KMS-11 (cell line): ENCODE measurements around the gene VWA2.

Experiments
- H2AFZ ChIP-seq: fragments of 200-600 bp; sonication (generic); 2 replicates; pipeline ENCODE4 v1.6.1; 2016; ENCODE audit warnings: antibody characterized with exemption, mixed run types, low read depth
- H3K27ac ChIP-seq: fragments of 200-600 bp; sonication (generic); 2 replicates; pipeline ENCODE4 v1.6.1; 2016; ENCODE audit warnings: mild to moderate bottlenecking, mixed run types
- H3K27me3 ChIP-seq: fragments of 200-600 bp; sonication (generic); 2 replicates; pipeline ENCODE4 v1.6.1; 2017; ENCODE audit warnings: mild to moderate bottlenecking, low read depth, mixed run types, moderate library complexity; ENCODE audit not compliant: insufficient read depth
- H3K36me3 ChIP-seq: fragments of 200-600 bp; sonication (generic); 2 replicates; pipeline ENCODE4 v1.6.1; 2017; ENCODE audit warnings: mild to moderate bottlenecking, mixed run types; ENCODE audit not compliant: insufficient read depth
- H3K4me1 ChIP-seq: fragments of 200-600 bp; sonication (generic); 2 replicates; pipeline ENCODE4 v1.6.1; 2016; ENCODE audit warnings: mild to moderate bottlenecking, low read depth, mixed run types; ENCODE audit not compliant: poor library complexity, severe bottlenecking
- H3K4me2 ChIP-seq: fragments of 200-600 bp; sonication (generic); 2 replicates; pipeline ENCODE4 v1.7.0; 2016; ENCODE audit warnings: mild to moderate bottlenecking, mixed run types
- H3K4me3 ChIP-seq: fragments of 200-600 bp; sonication (generic); IDR thresholded peaks from 2 replicates; pipeline ENCODE4 v1.6.1; 2017; ENCODE audit warnings: low read depth, low read length, mixed read lengths; ENCODE audit not compliant: insufficient read depth
- H3K79me2 ChIP-seq: fragments of 200-600 bp; sonication (generic); 2 replicates; pipeline ENCODE4 v1.6.1; 2016; ENCODE audit warnings: low read depth, mixed run types; ENCODE audit not compliant: insufficient read depth
- H3K9ac ChIP-seq: fragments of 200-600 bp; sonication (generic); 2 replicates; pipeline ENCODE4 v1.6.1; 2016; ENCODE audit warnings: mild to moderate bottlenecking, mixed run types
- H4K20me1 ChIP-seq: fragments of 200-600 bp; sonication (generic); 2 replicates; pipeline ENCODE4 v1.6.1; 2016; ENCODE audit warnings: mild to moderate bottlenecking, mixed run types; ENCODE audit not compliant: insufficient read depth
- TF ChIP-seq, protein P1 (sequence below): fragments of 200-600 bp; sonication (generic); conservative IDR thresholded peaks from 2 replicates; pipeline ENCODE4 v1.6.1; 2017; ENCODE audit warnings: low read depth, mild to moderate bottlenecking, antibody characterized with exemption, low read length, moderate library complexity, mixed read lengths

VWA2 gene

GRCh38 chr10:114281461-114281860 is 42.4 kb downstream of the VWA2 start:
- H3K9ac ChIP-seq: no peak overlapping the region
- no peaks in the 10 kb centered on the region for H3K4me1 ChIP-seq
- no peak overlapping the region for H3K4me2 ChIP-seq
- H3K27ac ChIP-seq: no peak overlapping the region
- H2AFZ ChIP-seq: no peak overlapping the region
- H3K79me2 ChIP-seq: no peaks in the 10 kb centered on the region
- H4K20me1 ChIP-seq: no peaks in the 10 kb centered on the region
- H3K36me3 ChIP-seq: no peaks in the 10 kb centered on the region
- TF ChIP-seq, protein P1, sequence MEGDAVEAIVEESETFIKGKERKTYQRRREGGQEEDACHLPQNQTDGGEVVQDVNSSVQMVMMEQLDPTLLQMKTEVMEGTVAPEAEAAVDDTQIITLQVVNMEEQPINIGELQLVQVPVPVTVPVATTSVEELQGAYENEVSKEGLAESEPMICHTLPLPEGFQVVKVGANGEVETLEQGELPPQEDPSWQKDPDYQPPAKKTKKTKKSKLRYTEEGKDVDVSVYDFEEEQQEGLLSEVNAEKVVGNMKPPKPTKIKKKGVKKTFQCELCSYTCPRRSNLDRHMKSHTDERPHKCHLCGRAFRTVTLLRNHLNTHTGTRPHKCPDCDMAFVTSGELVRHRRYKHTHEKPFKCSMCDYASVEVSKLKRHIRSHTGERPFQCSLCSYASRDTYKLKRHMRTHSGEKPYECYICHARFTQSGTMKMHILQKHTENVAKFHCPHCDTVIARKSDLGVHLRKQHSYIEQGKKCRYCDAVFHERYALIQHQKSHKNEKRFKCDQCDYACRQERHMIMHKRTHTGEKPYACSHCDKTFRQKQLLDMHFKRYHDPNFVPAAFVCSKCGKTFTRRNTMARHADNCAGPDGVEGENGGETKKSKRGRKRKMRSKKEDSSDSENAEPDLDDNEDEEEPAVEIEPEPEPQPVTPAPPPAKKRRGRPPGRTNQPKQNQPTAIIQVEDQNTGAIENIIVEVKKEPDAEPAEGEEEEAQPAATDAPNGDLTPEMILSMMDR: no peak
- H3K27me3 ChIP-seq: no peaks in the 10 kb centered on the region
- H3K4me3 ChIP-seq: no peak overlapping the region

GRCh38 chr10:114282526-114282925 is 43.5 kb downstream of the VWA2 start:
- Histone ChIP-seq H3K79me2 (no peaks in the 10 kb centered on the region), H3K36me3 (no peaks in the 10 kb centered on the region), H3K4me3 (no peak overlapping the region), H3K4me1 (no peaks in the 10 kb centered on the region), H3K27ac (no peak overlapping the region), H3K9ac (no peak overlapping the region), H3K4me2 (no peak overlapping the region), H3K27me3 (no peaks in the 10 kb centered on the region), H2AFZ (no peak overlapping the region), H4K20me1 (no peaks in the 10 kb centered on the region)
- TF ChIP-seq, protein P1: no peak

GRCh38 chr10:114283091-114283490 is 44.0 kb downstream of the VWA2 start:
- H3K4me2 ChIP-seq: no peak overlapping the region
- no peak overlapping the region for H2AFZ ChIP-seq
- no peak overlapping the region for H3K4me3 ChIP-seq
- no peaks in the 10 kb centered on the region for H3K79me2 ChIP-seq
- no peaks in the 10 kb centered on the region for H3K4me1 ChIP-seq
- H3K27ac ChIP-seq: no peak overlapping the region
- no peak overlapping the region for H3K9ac ChIP-seq
- TF ChIP-seq, protein P1: no peak
- no peaks in the 10 kb centered on the region for H4K20me1 ChIP-seq
- no peaks in the 10 kb centered on the region for H3K36me3 ChIP-seq
- H3K27me3 ChIP-seq: no peaks in the 10 kb centered on the region

DNA sequence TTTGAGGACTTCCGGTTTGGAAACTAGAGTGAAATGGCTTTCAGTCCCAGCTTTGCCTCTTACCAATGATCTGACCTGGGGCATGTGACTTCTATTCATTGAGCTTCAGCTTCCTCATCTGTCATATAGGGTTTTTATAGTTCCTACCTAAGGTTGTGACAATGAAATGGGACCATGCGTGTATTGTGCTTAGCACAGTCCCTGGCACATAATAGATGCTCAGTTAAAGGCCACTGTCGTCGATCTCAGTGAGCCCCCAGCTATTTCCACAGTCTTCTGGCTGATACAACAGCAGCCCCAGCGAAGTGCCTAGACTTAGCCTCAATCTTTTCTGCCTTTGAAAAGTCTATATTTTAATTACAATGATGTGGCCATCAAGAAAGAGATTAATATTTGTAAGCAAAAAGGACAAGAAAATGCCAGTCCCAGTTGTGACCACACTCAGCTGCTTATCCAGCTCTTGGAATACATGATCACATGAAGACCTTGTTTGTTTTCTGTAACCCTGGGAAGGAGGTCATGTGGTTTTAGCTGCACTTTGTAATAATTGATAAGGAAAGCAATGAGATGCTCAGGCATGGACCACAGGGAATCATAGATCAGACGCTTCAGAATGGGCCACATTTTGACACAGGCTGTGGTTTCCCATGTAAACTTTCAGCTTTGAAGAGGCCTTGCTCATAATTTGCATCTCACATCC is 44.6 kb downstream of the VWA2 start:
- H3K4me2 ChIP-seq: no peak overlapping the region
- H3K79me2 ChIP-seq: no peaks in the 10 kb centered on the region
- no peaks in the 10 kb centered on the region for H3K27me3 ChIP-seq
- H3K27ac ChIP-seq: no peak overlapping the region
- TF ChIP-seq, protein P1: no peak
- no peaks in the 10 kb centered on the region for H3K4me1 ChIP-seq
- no peaks in the 10 kb centered on the region for H4K20me1 ChIP-seq
- H3K36me3 ChIP-seq: no peaks in the 10 kb centered on the region
- no peak overlapping the region for H2AFZ ChIP-seq
- H3K9ac ChIP-seq: no peak overlapping the region
- H3K4me3 ChIP-seq: no peak overlapping the region
